Neural progenitor cell (in vitro differentiated cells): ENCODE results near the gene VPS35L. TPM values are rescaled to one million over a fixed set of nuclear protein-coding genes. Genes with fewer than 3 reads are reported as not detected.

ENCODE experiments used
- DNase-seq: peaks from one replicate; pipeline ENCODE4 v3.0.0-alpha.2; 2016; ENCODE audit warnings: low spot score
- H2AFZ ChIP-seq: fragments of 200-600 bp; sonication (generic); replicated peaks from 2 replicates; pipeline ENCODE4 v1.6.1; 2016; ENCODE audit warnings: antibody characterized with exemption
- H3F3A ChIP-seq: fragments of 200-600 bp; sonication (generic); 2 replicates; pipeline ENCODE4 v1.6.1; 2016; ENCODE audit warnings: antibody characterized with exemption, low read depth
- H3K27ac ChIP-seq: fragments of 200-600 bp; sonication (generic); 2 replicates; pipeline ENCODE4 v1.5.1; 2016; ENCODE audit warnings: mild to moderate bottlenecking
- H3K27me3 ChIP-seq: fragments of 200-600 bp; sonication (generic); 2 replicates; pipeline ENCODE4 v1.6.1; 2016; ENCODE audit warnings: mild to moderate bottlenecking, moderate library complexity
- H3K36me3 ChIP-seq: fragments of 200-600 bp; sonication (generic); 2 replicates; pipeline ENCODE4 v1.5.1; 2016
- H3K4me1 ChIP-seq: fragments of 200-600 bp; sonication (generic); 2 replicates; pipeline ENCODE4 v1.6.1; 2016; ENCODE audit warnings: mixed run types
- H3K4me2 ChIP-seq: fragments of 200-600 bp; sonication (generic); 2 replicates; pipeline ENCODE4 v1.6.1; 2016
- H3K4me3 ChIP-seq: fragments of 200-600 bp; sonication (generic); 2 replicates; pipeline ENCODE4 v1.5.1; 2016
- H3K79me2 ChIP-seq: fragments of 200-600 bp; sonication (generic); 2 replicates; pipeline ENCODE4 v1.6.1; 2016; ENCODE audit warnings: low read depth
- H3K9ac ChIP-seq: fragments of 200-600 bp; sonication (generic); 2 replicates; pipeline ENCODE4 v1.6.1; 2016
- H3K9me3 ChIP-seq: fragments of 200-600 bp; sonication (generic); 2 replicates; pipeline ENCODE4 v1.5.1; 2016; ENCODE audit warnings: low read depth
- H4K20me1 ChIP-seq: fragments of 200-600 bp; sonication (generic); 2 replicates; pipeline ENCODE4 v1.6.1; 2016; ENCODE audit warnings: low read depth
- H3K27ac Mint-ChIP-seq: 3 replicates; pipeline ENCODE4 v1.8.0; 2021; ENCODE audit warnings: mixed read lengths
- H3K27me3 Mint-ChIP-seq: 2 replicates; pipeline ENCODE4 v1.8.0; 2022; ENCODE audit warnings: low read depth, mild to moderate bottlenecking, inconsistent platforms, moderate library complexity, mixed read lengths; ENCODE audit not compliant: insufficient read depth
- H3K36me3 Mint-ChIP-seq: 3 replicates; pipeline ENCODE4 v1.8.0; 2021; ENCODE audit warnings: mixed read lengths
- H3K4me1 Mint-ChIP-seq: 3 replicates; pipeline ENCODE4 v1.8.0; 2021; ENCODE audit warnings: mixed read lengths
- H3K4me3 Mint-ChIP-seq: 3 replicates; pipeline ENCODE4 v1.8.0; 2021; ENCODE audit warnings: mild to moderate bottlenecking, moderate library complexity, mixed read lengths
- H3K9me3 Mint-ChIP-seq: 3 replicates; pipeline ENCODE4 v1.8.0; 2020; ENCODE audit warnings: mixed read lengths
- CTCF ChIP-seq: fragments of 200-600 bp; sonication (generic); IDR thresholded peaks from 2 replicates; pipeline ENCODE4 v1.5.1; 2017; ENCODE audit warnings: antibody characterized with exemption, mild to moderate bottlenecking
- EZH2 ChIP-seq: fragments of 200-600 bp; sonication (generic); IDR thresholded peaks from 2 replicates; pipeline ENCODE4 v1.6.1; 2017; ENCODE audit warnings: antibody characterized with exemption, mild to moderate bottlenecking, moderate library complexity
- EZH2phosphoT487 ChIP-seq: fragments of 200-600 bp; sonication (generic); IDR thresholded peaks from 2 replicates; pipeline ENCODE4 v1.6.1; 2017; ENCODE audit warnings: antibody characterized with exemption
- total RNA-seq: library from RNA; depleted of rRNA; stranded (reverse); fragments of >200 nt; gene quantifications from 2 replicates; pipeline ENCODE4 v1.2.3, GENCODE V29; 2015; ENCODE audit warnings: low replicate concordance

Gene VPS35L
- total RNA-seq, 1 donor from 2014 or later = 57.1 TPM

DNA sequence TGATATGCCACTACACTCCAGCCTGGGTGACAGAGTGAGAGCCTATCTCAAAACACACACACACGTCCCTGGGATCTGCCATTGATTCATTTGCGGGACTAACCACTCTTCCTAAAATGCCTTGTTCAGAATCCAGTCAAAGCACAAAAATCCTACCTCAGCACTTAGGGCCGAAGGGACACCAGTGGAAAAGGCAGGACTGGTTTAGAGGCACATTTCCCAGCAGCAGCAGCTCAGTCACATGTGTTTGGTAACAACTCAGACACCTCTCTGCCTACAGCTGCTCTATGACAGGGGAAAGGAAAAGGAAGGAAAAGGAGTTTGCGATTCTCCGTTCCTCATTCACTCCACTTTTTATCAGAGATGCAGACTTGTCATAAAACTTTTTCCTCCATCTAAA is 150.3 kb downstream of the VPS35L start:
- Histone ChIP-seq H4K20me1 (peaks cover 67% of the 10 kb centered on the region), H3K9me3 (no peaks in the 10 kb centered on the region), H3K4me2 (no peak overlapping the region), H3K4me3 (no peak overlapping the region), H3K79me2 (peaks cover 92% of the 10 kb centered on the region), H2AFZ (no peak overlapping the region), H3K27ac (no peak overlapping the region), H3K27me3 (no peaks in the 10 kb centered on the region), H3K36me3 (peaks cover 8% of the 10 kb centered on the region), H3K9ac (no peak overlapping the region), H3K4me1 (peaks cover 16% of the 10 kb centered on the region), H3F3A (peaks cover 13% of the 10 kb centered on the region)
- Mint-ChIP-seq H3K36me3 (peaks cover 60% of the 10 kb centered on the region), H3K27ac (no peak overlapping the region), H3K9me3 (no peaks in the 10 kb centered on the region), H3K4me1 (peaks cover 21% of the 10 kb centered on the region), H3K27me3 (peaks cover 5% of the 10 kb centered on the region), H3K4me3 (no peak overlapping the region)
- TF ChIP-seq CTCF (no peak), EZH2phosphoT487 (no peak), EZH2 (no peak)
- no peak for DNase-seq

GRCh38 chr16:19706846-19707245 is 151.3 kb downstream of the VPS35L start:
- peaks cover 26% of the 10 kb centered on the region for H3K4me1 ChIP-seq
- H3K36me3 ChIP-seq = peaks cover 8% of the 10 kb centered on the region
- Mint-ChIP-seq H3K9me3 (no peaks in the 10 kb centered on the region), H3K27me3 (peaks cover 6% of the 10 kb centered on the region), H3K36me3 (peaks cover 60% of the 10 kb centered on the region), H3K4me3 (no peak overlapping the region), H3K4me1 (peaks cover 28% of the 10 kb centered on the region), H3K27ac (no peak overlapping the region)
- no peak overlapping the region for H2AFZ ChIP-seq
- no peak overlapping the region for H3K27ac ChIP-seq
- H3K27me3 ChIP-seq = no peaks in the 10 kb centered on the region
- no peak for TF ChIP-seq EZH2phosphoT487
- TF ChIP-seq EZH2 = no peak
- TF ChIP-seq CTCF = no peak
- no peaks in the 10 kb centered on the region for H3K9me3 ChIP-seq
- DNase-seq = no peak
- no peak overlapping the region for H3K4me3 ChIP-seq
- H4K20me1 ChIP-seq = peaks cover 75% of the 10 kb centered on the region
- peaks cover 23% of the 10 kb centered on the region for H3F3A ChIP-seq
- H3K4me2 ChIP-seq = no peak overlapping the region
- H3K9ac ChIP-seq = no peak overlapping the region
- peaks cover 96% of the 10 kb centered on the region for H3K79me2 ChIP-seq

GRCh38 chr16:19707569-19708295 is 152.2 kb downstream of the VPS35L start:
- Histone ChIP-seq H3K9me3 (no peaks in the 10 kb centered on the region), H3K27me3 (no peaks in the 10 kb centered on the region), H3K36me3 (peaks cover 3% of the 10 kb centered on the region), H3K4me1 (peaks cover 29% of the 10 kb centered on the region), H3K4me3 (no peak overlapping the region), H3K79me2 (peaks cover 96% of the 10 kb centered on the region), H3K4me2 (no peak overlapping the region), H3K27ac (no peak overlapping the region), H4K20me1 (peaks cover 84% of the 10 kb centered on the region), H2AFZ (no peak overlapping the region), H3K9ac (no peak overlapping the region), H3F3A (peaks cover 32% of the 10 kb centered on the region)
- no peak overlapping the region for H3K27ac Mint-ChIP-seq
- H3K9me3 Mint-ChIP-seq = no peaks in the 10 kb centered on the region
- H3K4me3 Mint-ChIP-seq = no peak overlapping the region
- no peak for TF ChIP-seq CTCF
- no peak for TF ChIP-seq EZH2phosphoT487
- no peak for TF ChIP-seq EZH2
- peaks cover 30% of the 10 kb centered on the region for H3K4me1 Mint-ChIP-seq
- peaks cover 56% of the 10 kb centered on the region for H3K36me3 Mint-ChIP-seq
- DNase-seq = no peak
- peaks cover 6% of the 10 kb centered on the region for H3K27me3 Mint-ChIP-seq
